ENCODE data around the gene FAM81A.

The FAM81A gene

GRCh38 chr15:59539799-59540198, 101.8 kb downstream of the FAM81A start:
- DNase-seq (ENCODE audit: low read depth in 1 of 2, low spot score in 1 of 2) = no peak

GRCh38 chr15:59540654-59541053, 102.7 kb downstream of the FAM81A start:
- no peak for DNase-seq (ENCODE audit: low read depth in 1 of 2, low spot score in 1 of 2)

GRCh38 chr15:59541750-59542149, 103.8 kb downstream of the FAM81A start:
- DNase-seq (ENCODE audit: low read depth in 1 of 2, low spot score in 1 of 2) = no peak

- DNase-seq (ENCODE audit: low read depth in 1 of 2, low spot score in 1 of 2) = no peak
Observed at GRCh38 chr15:59543721-59544547, 105.9 kb downstream of the FAM81A start.

GRCh38 chr15:59545573-59545972, 107.6 kb downstream of the FAM81A start:
- no peak for DNase-seq (ENCODE audit: low read depth in 1 of 2, low spot score in 1 of 2)

GRCh38 chr15:59548501-59549226, 110.7 kb downstream of the FAM81A start:
- DNase-seq (ENCODE audit: low read depth in 1 of 2, low spot score in 1 of 2) = no peak

- DNase-seq (ENCODE audit: low read depth in 1 of 2, low spot score in 1 of 2) = no peak
Observed at GRCh38 chr15:59549301-59550185, 111.6 kb downstream of the FAM81A start.

- no peak for DNase-seq (ENCODE audit: low read depth in 1 of 2, low spot score in 1 of 2)
Observed at GRCh38 chr15:59550530-59550929, 112.5 kb downstream of the FAM81A start.

- DNase-seq (ENCODE audit: low read depth in 1 of 2, low spot score in 1 of 2) = no peak
Observed at GRCh38 chr15:59550956-59551355, 113.0 kb downstream of the FAM81A start.

- DNase-seq (ENCODE audit: low read depth in 1 of 2, low spot score in 1 of 2) = no peak
Observed at GRCh38 chr15:59553879-59554735, 116.1 kb downstream of the FAM81A start.

GRCh38 chr15:59555696-59556095, 117.7 kb downstream of the FAM81A start:
- DNase-seq (ENCODE audit: low read depth in 1 of 2, low spot score in 1 of 2) = no peak

- DNase-seq (ENCODE audit: low read depth in 1 of 2, low spot score in 1 of 2) = no peak
Observed at GRCh38 chr15:59556380-59556779, 118.4 kb downstream of the FAM81A start.

GRCh38 chr15:59557581-59557980, 119.6 kb downstream of the FAM81A start:
- DNase-seq (ENCODE audit: low read depth in 1 of 2, low spot score in 1 of 2) = no peak

GRCh38 chr15:59558851-59559250, 120.9 kb downstream of the FAM81A start:
- DNase-seq (ENCODE audit: low read depth in 1 of 2, low spot score in 1 of 2) = no peak

GRCh38 chr15:59561547-59561946, 123.6 kb downstream of the FAM81A start:
- DNase-seq (ENCODE audit: low read depth in 1 of 2, low spot score in 1 of 2) = no peak

GRCh38 chr15:59562448-59563186, 124.6 kb downstream of the FAM81A start:
- DNase-seq (ENCODE audit: low read depth in 1 of 2, low spot score in 1 of 2) = no peak

GRCh38 chr15:59565299-59565698, 127.3 kb downstream of the FAM81A start:
- DNase-seq (ENCODE audit: low read depth in 1 of 2, low spot score in 1 of 2) = no peak

- DNase-seq (ENCODE audit: low read depth in 1 of 2, low spot score in 1 of 2) = no peak
Observed at GRCh38 chr15:59567324-59567723, 129.3 kb downstream of the FAM81A start.

- no peak for DNase-seq (ENCODE audit: low read depth in 1 of 2, low spot score in 1 of 2)
Observed at GRCh38 chr15:59569477-59569876, 131.5 kb downstream of the FAM81A start.

GRCh38 chr15:59570315-59570714, 132.3 kb downstream of the FAM81A start:
- no peak for DNase-seq (ENCODE audit: low read depth in 1 of 2, low spot score in 1 of 2)

Measured in activated CD4-positive, alpha-beta T cell treated with anti-CD3 and anti-CD28 coated beads, Interleukin-2, amount 50 U/mL, for 24 hours (primary cell).